ENCODE data around the gene CHN2. TPM values are rescaled to one million over a fixed set of nuclear protein-coding genes. Genes with fewer than 3 reads are reported as not detected.

Gene CHN2
- total and polyA plus RNA-seq, 8 donors: 2.8 to 8.9 (median 4.3) TPM

DNA sequence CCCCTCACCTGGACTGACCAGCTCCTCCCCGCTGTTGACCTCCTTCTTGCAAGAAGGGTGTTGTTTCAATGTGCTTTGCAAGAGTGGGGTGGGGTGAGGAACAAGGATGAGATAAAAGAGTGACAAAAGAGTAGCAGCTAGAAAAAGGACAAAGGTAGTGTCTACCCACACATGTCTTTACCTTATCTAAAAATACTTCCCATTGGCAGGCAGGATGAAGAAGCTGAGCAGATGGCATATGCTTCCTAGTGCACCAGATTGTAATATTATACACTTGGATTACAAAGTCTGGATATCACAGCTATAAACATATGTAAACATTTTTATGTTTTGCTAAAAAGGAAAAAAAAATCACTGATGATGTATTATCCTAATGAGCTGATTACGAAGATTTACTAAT is 34.5 kb downstream of the CHN2 start:
- ATAC-seq (no peak), DNase-seq (no peak)
- Histone ChIP-seq H3K4me3 (no peak overlapping the region), H3K4me1 (no peaks in the 10 kb centered on the region), H3K27ac (no peak overlapping the region), H3K27me3 (no peaks in the 10 kb centered on the region), H3K36me3 (no peaks in the 10 kb centered on the region), H3K9me3 (no peaks in the 10 kb centered on the region)
- intact Hi-C loops (cut with DNase I): no loop called here
- TF ChIP-seq CTCF (IDR thresholded peaks at IDR 0.05): no peak

GRCh38 chr7:29229946-29230345 is 35.4 kb downstream of the CHN2 start:
- Histone ChIP-seq H3K4me1 (no peaks in the 10 kb centered on the region), H3K9me3 (no peaks in the 10 kb centered on the region), H3K4me3 (no peak overlapping the region), H3K27me3 (no peaks in the 10 kb centered on the region), H3K36me3 (no peaks in the 10 kb centered on the region), H3K27ac (no peak overlapping the region)
- intact Hi-C loops (cut with DNase I): no loop called here
- DNase-seq (no peak), ATAC-seq (no peak)
- no peak for TF ChIP-seq CTCF (IDR thresholded peaks at IDR 0.05)

GRCh38 chr7:29230871-29231345 is 36.3 kb downstream of the CHN2 start:
- intact Hi-C loops (cut with DNase I): no loop called here
- no peaks in the 10 kb centered on the region for H3K27me3 ChIP-seq
- DNase-seq (no peak), ATAC-seq (no peak)
- no peaks in the 10 kb centered on the region for H3K36me3 ChIP-seq
- no peak overlapping the region for H3K27ac ChIP-seq
- TF ChIP-seq CTCF (IDR thresholded peaks at IDR 0.05): no peak
- no peaks in the 10 kb centered on the region for H3K4me1 ChIP-seq
- no peak overlapping the region for H3K4me3 ChIP-seq
- H3K9me3 ChIP-seq: no peaks in the 10 kb centered on the region

DNA sequence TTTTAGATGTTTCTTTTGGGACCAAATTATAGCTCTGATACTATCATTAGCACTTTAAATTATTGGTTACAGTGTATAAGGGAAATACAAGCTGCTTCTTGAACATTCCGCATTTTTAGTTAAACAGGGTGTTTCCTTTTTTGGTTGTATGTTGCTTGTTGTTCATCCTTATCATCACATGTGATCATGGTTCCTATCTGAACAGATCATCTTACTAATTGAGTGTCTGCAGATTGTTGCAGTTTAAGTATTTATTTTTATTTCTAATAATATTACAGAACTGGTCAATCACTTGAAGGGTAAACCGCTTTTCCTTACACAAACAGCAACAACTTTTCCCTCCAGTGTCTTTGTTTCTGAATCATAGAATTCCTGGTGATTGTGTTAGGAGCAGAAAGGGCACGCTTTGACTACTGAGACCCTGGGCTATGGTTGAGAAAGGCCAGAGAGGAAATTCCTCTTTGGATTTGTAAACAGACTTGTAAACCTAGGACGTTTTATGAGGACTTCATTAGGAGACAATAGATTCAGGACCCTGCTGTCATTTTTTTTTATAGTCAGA is 37.2 kb downstream of the CHN2 start:
- Histone ChIP-seq H3K4me1 (no peaks in the 10 kb centered on the region), H3K36me3 (no peaks in the 10 kb centered on the region), H3K27me3 (no peaks in the 10 kb centered on the region), H3K27ac (no peak overlapping the region), H3K9me3 (no peaks in the 10 kb centered on the region), H3K4me3 (no peak overlapping the region)
- DNase-seq (no peak), ATAC-seq (no peak)
- intact Hi-C loops (cut with DNase I): no loop called here
- TF ChIP-seq CTCF (IDR thresholded peaks at IDR 0.05): no peak

GRCh38 chr7:29234438-29234837 is 39.9 kb downstream of the CHN2 start:
- no peak for TF ChIP-seq CTCF (IDR thresholded peaks at IDR 0.05)
- Histone ChIP-seq H3K27me3 (no peaks in the 10 kb centered on the region), H3K4me1 (no peaks in the 10 kb centered on the region), H3K9me3 (no peaks in the 10 kb centered on the region), H3K36me3 (no peaks in the 10 kb centered on the region), H3K4me3 (no peak overlapping the region), H3K27ac (no peak overlapping the region)
- intact Hi-C loops (cut with DNase I): no loop called here
- DNase-seq (no peak), ATAC-seq (no peak)
